GM19455 (cell line): ENCODE data around the gene PHKA1.
"Not testable (repeated sequence)": the region's sequence is repeated elsewhere in the genome, so short reads cannot be mapped to it uniquely, and the experiment has no call there.

ENCODE experiments used
- ATAC-seq: cut with Tn5 transposase; IDR thresholded peaks from one replicate; pipeline ENCODE4 v1.9.1; 2021; ENCODE audit not compliant: unreplicated experiment

Gene PHKA1

GRCh38 chrX:72573158-72573511 is 141.0 kb downstream of the PHKA1 start:
- ATAC-seq: peak; percentile 38

DNA sequence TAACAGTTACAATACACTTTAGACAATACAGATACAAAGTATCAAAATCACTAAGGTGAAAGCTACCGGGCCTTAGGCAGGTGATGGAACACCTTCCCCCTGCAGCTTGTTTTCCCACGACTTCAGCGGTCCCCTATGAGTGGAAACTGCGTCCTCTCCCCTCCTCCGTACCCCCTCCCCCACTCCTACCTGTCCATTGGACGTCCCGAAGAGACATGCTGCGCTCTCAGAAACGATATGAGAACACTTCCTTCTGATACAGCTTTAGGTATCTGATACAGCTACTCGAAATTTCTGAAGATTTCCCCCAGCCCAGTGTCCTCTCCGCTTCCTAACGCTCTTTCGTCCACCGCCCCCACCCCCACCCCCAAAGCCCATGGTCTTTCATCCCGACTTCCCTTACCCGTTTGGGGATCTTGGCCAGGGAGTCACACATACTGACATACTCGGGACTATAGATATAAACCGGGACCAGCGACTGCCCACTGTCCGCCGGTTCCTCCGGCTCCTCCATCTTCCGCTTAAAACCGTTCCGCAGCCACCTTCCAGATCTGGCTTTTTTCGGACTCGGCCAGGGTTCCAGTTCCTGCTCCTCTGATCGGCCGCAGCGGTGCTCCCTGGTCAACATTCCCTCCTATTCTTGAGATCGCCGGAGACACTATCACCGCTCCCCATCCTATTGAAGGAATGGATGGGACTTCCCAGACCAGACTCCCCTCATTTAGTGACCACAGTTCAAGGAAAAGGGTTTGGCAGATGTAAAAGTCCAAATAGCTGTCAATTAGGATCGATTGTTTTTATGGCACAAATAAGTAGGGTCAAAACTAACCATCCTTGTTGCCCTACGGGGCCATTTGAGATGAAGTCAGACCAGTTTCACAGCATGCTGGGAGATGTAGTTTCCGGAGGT is 141.6 kb downstream of the PHKA1 start, which contains the start of gene HDAC8:
Gene HDAC8, minus strand, starts transcription at position 596 of the 910 bp plus-strand sequence. Its CDS starts 82 bp downstream, at position 514.
- ATAC-seq: peak; percentile 99

- ATAC-seq: no peak
Measured at GRCh38 chrX:72569786-72570185, 144.3 kb downstream of the PHKA1 start.

GRCh38 chrX:72568406-72569092 is 145.6 kb downstream of the PHKA1 start:
- no peak for ATAC-seq

- no peak for ATAC-seq
Measured at GRCh38 chrX:72566448-72566847, 147.7 kb downstream of the PHKA1 start.

- ATAC-seq: not testable (repeated sequence)
Measured at GRCh38 chrX:72559655-72560054, 154.5 kb downstream of the PHKA1 start.

- no peak for ATAC-seq
Measured at GRCh38 chrX:72554448-72555140, 159.5 kb downstream of the PHKA1 start.

DNA sequence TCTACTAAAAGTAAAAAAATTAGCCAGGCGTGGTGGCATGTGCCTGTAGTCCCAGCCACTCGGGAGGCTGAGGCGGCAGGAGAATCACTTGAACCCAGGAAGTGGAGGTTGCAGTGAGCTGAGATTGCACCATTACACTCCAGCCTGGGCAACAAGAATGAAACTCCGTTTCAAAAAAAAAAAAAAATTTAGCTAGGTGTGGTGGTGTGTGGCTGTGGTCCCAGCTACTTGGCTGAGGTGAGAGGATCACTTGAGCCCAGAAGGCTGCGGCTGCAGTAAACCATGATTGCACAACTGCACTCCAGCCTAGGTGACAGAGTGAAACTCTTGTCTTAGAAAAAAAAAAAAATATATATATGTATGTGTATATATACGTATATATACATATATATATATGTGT is 161.7 kb downstream of the PHKA1 start:
- not testable (repeated sequence) for ATAC-seq

- ATAC-seq: no peak
Measured at GRCh38 chrX:72545990-72546389, 168.1 kb downstream of the PHKA1 start.

GRCh38 chrX:72540318-72540717 is 173.8 kb downstream of the PHKA1 start:
- ATAC-seq: no peak

GRCh38 chrX:72539822-72540221 is 174.3 kb downstream of the PHKA1 start:
- ATAC-seq: no peak

GRCh38 chrX:72536542-72536941 is 177.6 kb downstream of the PHKA1 start:
- no peak for ATAC-seq

GRCh38 chrX:72532366-72532765 is 181.7 kb downstream of the PHKA1 start:
- no peak for ATAC-seq
